ENCODE data around the gene NHS.

NHS gene

DNA sequence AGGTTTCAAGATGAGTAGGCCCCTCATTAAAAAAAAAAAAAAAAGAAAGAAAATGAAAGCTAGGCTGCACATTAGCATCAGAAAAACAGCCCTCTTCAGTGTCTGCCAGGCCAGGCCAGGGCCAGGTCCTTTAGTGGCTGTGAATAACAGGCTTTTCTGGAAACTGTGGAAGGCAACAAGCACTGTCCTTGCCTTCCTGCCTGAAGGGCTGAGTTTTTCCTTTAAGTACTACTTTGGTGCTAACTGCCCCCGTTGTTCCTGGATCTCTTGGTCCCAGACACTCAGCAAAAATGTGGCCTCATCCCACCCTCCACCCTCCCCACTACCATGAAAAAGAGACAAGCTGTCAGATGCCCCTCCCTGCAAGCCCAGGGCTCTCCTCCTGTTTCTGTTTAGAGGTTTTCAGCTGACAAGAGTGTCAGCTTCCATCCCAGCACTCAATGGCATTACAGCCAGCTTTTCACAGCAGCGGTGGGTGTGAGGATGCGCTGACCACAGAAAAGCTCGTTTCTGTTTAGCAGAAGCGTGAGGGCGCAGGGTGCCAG lies 174.2 kb downstream of the NHS start:
- no peaks in the 10 kb centered on the region for H3K36me3 ChIP-seq (ENCODE audit: control insufficient read depth, low read length)
- no peaks in the 10 kb centered on the region for H3K9me2 ChIP-seq (replicated peaks; ENCODE audit: control insufficient read depth, low read length)
- H3K27ac ChIP-seq (ENCODE audit: low read depth, low read length) = no peak overlapping the region
- no peaks in the 10 kb centered on the region for H3K27me3 ChIP-seq (ENCODE audit: control insufficient read depth, low read length)
- TF ChIP-seq, protein P1, sequence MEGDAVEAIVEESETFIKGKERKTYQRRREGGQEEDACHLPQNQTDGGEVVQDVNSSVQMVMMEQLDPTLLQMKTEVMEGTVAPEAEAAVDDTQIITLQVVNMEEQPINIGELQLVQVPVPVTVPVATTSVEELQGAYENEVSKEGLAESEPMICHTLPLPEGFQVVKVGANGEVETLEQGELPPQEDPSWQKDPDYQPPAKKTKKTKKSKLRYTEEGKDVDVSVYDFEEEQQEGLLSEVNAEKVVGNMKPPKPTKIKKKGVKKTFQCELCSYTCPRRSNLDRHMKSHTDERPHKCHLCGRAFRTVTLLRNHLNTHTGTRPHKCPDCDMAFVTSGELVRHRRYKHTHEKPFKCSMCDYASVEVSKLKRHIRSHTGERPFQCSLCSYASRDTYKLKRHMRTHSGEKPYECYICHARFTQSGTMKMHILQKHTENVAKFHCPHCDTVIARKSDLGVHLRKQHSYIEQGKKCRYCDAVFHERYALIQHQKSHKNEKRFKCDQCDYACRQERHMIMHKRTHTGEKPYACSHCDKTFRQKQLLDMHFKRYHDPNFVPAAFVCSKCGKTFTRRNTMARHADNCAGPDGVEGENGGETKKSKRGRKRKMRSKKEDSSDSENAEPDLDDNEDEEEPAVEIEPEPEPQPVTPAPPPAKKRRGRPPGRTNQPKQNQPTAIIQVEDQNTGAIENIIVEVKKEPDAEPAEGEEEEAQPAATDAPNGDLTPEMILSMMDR (IDR thresholded peaks at IDR 0.05; ENCODE audit: low read depth, low read length, poor library complexity, severe bottlenecking) = no peak
- H3K4me3 ChIP-seq (ENCODE audit: low read length) = no peak overlapping the region
- H3F3A ChIP-seq (ENCODE audit: control insufficient read depth, insufficient read depth) = no peaks in the 10 kb centered on the region
- no peak overlapping the region for H3K4me2 ChIP-seq (ENCODE audit: low read length)
- no peaks in the 10 kb centered on the region for H3K9me3 ChIP-seq (ENCODE audit: control insufficient read depth, insufficient read depth, low read length)
- H3K4me1 ChIP-seq (ENCODE audit: control insufficient read depth, low read length) = no peaks in the 10 kb centered on the region
- H4K20me1 ChIP-seq (ENCODE audit: control insufficient read depth, insufficient read depth, low read depth, low read length) = no peaks in the 10 kb centered on the region
- no peaks in the 10 kb centered on the region for H3K79me2 ChIP-seq (ENCODE audit: control insufficient read depth, low read length)

DNA sequence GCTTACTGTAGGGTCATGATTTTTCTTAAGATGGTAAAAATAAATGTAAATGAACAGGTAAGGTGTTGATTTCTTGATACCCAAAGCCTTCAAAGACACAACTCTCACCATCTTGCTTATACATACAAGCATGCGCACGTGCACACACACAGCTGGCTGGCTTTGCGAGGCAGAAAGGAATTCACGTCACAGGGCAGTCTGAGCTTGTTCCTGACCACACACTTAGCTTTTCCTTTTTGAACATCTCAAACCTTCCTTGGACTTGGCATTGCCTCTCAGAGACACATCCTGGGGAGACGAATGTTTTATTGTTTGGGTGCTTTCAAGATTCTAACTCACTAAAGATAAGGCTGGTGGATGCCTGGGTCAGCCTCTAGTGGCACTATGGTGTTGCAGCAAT lies 175.0 kb downstream of the NHS start:
- H4K20me1 ChIP-seq (ENCODE audit: control insufficient read depth, insufficient read depth, low read depth, low read length) = no peaks in the 10 kb centered on the region
- H3K4me1 ChIP-seq (ENCODE audit: control insufficient read depth, low read length) = no peaks in the 10 kb centered on the region
- no peak overlapping the region for H3K27ac ChIP-seq (ENCODE audit: low read depth, low read length)
- no peaks in the 10 kb centered on the region for H3K9me2 ChIP-seq (replicated peaks; ENCODE audit: control insufficient read depth, low read length)
- H3K27me3 ChIP-seq (ENCODE audit: control insufficient read depth, low read length) = no peaks in the 10 kb centered on the region
- no peak overlapping the region for H3K4me2 ChIP-seq (ENCODE audit: low read length)
- no peaks in the 10 kb centered on the region for H3K36me3 ChIP-seq (ENCODE audit: control insufficient read depth, low read length)
- no peaks in the 10 kb centered on the region for H3K79me2 ChIP-seq (ENCODE audit: control insufficient read depth, low read length)
- H3K4me3 ChIP-seq (ENCODE audit: low read length) = no peak overlapping the region
- H3K9me3 ChIP-seq (ENCODE audit: control insufficient read depth, insufficient read depth, low read length) = no peaks in the 10 kb centered on the region
- TF ChIP-seq EZH2phosphoT487 (IDR thresholded peaks at IDR 0.05; ENCODE audit: borderline replicate concordance, low read length) = no peak
- TF ChIP-seq, protein P1 (IDR thresholded peaks at IDR 0.05; ENCODE audit: low read depth, low read length, poor library complexity, severe bottlenecking) = no peak
- no peaks in the 10 kb centered on the region for H3F3A ChIP-seq (ENCODE audit: control insufficient read depth, insufficient read depth)

DNA sequence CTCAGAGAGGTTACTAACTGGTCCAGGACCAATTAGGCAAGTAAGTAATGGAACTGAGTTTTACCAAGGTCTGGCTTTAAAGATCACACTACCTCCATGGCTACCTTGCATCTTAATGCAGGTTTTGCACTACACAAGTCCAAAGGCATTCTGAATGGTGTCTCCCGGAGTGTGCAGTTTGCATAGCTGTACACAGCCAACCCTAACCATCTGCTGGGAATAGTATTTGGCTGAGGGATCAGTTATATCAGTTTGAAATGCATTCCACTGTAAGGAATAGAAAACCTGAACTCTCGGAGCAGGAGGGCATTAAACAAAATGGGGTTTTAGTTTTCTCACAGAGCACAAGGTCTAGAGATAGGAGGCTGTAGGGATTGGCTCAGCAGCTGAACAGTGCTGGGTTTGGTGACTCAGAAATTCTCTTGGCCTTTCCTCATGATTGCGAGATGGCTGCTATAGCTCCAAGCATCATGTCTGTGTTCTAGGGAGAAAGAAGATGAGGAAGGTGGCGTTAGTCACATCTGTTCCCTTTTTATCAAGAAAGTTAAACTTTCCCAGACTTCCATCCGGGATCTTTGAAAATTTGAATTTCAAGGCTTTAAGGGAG lies 177.1 kb downstream of the NHS start:
- Histone ChIP-seq H3K27me3 (ENCODE audit: control insufficient read depth, low read length) (no peaks in the 10 kb centered on the region), H3K9me2 (replicated peaks; ENCODE audit: control insufficient read depth, low read length) (no peaks in the 10 kb centered on the region), H4K20me1 (ENCODE audit: control insufficient read depth, insufficient read depth, low read depth, low read length) (no peaks in the 10 kb centered on the region), H3K79me2 (ENCODE audit: control insufficient read depth, low read length) (no peaks in the 10 kb centered on the region), H3F3A (ENCODE audit: control insufficient read depth, insufficient read depth) (no peaks in the 10 kb centered on the region), H3K4me3 (ENCODE audit: low read length) (no peak overlapping the region), H3K4me2 (ENCODE audit: low read length) (no peak overlapping the region), H3K9me3 (ENCODE audit: control insufficient read depth, insufficient read depth, low read length) (no peaks in the 10 kb centered on the region), H3K27ac (ENCODE audit: low read depth, low read length) (no peak overlapping the region), H3K36me3 (ENCODE audit: control insufficient read depth, low read length) (no peaks in the 10 kb centered on the region), H3K4me1 (ENCODE audit: control insufficient read depth, low read length) (no peaks in the 10 kb centered on the region)
- TF ChIP-seq, protein P1 (IDR thresholded peaks at IDR 0.05; ENCODE audit: low read depth, low read length, poor library complexity, severe bottlenecking) = no peak
- TF ChIP-seq EZH2phosphoT487 (IDR thresholded peaks at IDR 0.05; ENCODE audit: borderline replicate concordance, low read length) = no peak

Measured in DOHH2 (cell line).